H1 (cell line): Measurements from ENCODE around the gene ARHGEF2. TPM values are rescaled to one million over a fixed set of nuclear protein-coding genes. Genes with fewer than 3 reads are reported as not detected.

Source experiments
- CTCF ChIA-PET: fragments of 300-600 bp; sonication (Branson Sonifier 250); formaldehyde crosslinking; loops from one replicate; lab custom pipeline; 2021; ENCODE audit not compliant: partially characterized antibody; lab: Charles Lee
- POLR2A ChIA-PET: fragments of 300-600 bp; sonication (Branson Sonifier 250); formaldehyde crosslinking; loops from one replicate; lab custom pipeline; 2021; ENCODE audit warnings: inconsistent platforms; ENCODE audit not compliant: partially characterized antibody; lab: Charles Lee
- DNase-seq, 2 experiments: peaks; one replicate each; pipeline versions ENCODE4 v3.0.0 to v3.0.0-alpha.2; 2010 to 2022; ENCODE audit warnings: low spot score in 2 of 2, low read depth in 1 of 2, mixed read lengths in 1 of 2
- FAIRE-seq: peaks from 2 replicates; lab custom pipeline; 2011; peaks lifted over from hg19 to GRCh38; lab: Jason Lieb, UNC
- H2AFZ ChIP-seq: 2 replicates; pipeline ENCODE4 v1.8.1; 2012; ENCODE audit warnings: low read length, inconsistent platforms
- H2AK5ac ChIP-seq: 2 replicates; pipeline ENCODE4 v1.6.1; 2013; ENCODE audit warnings: low read depth, low read length
- H2BK120ac ChIP-seq: replicated peaks from 2 replicates; pipeline ENCODE3; 2013; ENCODE audit warnings: low read depth, low read length, inconsistent platforms
- H2BK12ac ChIP-seq: 2 replicates; pipeline ENCODE4 v1.6.1; 2013; ENCODE audit warnings: low read depth, low read length
- H2BK15ac ChIP-seq: 2 replicates; pipeline ENCODE4 v1.6.1; 2013; ENCODE audit warnings: low read length
- H2BK20ac ChIP-seq: 2 replicates; pipeline ENCODE4 v1.6.1; 2013; ENCODE audit warnings: low read length
- H2BK5ac ChIP-seq: 2 replicates; pipeline ENCODE4 v1.6.1; 2013; ENCODE audit warnings: low read depth, low read length
- H3K14ac ChIP-seq: 2 replicates; pipeline ENCODE4 v1.6.1; 2013; ENCODE audit warnings: inconsistent platforms; ENCODE audit not compliant: insufficient read length
- H3K18ac ChIP-seq: 2 replicates; pipeline ENCODE4 v1.6.1; 2013; ENCODE audit warnings: low read length; ENCODE audit errors: extremely low read depth
- H3K23ac ChIP-seq: 2 replicates; pipeline ENCODE4 v1.6.1; 2013; ENCODE audit warnings: inconsistent platforms; ENCODE audit not compliant: insufficient read length
- H3K23me2 ChIP-seq: 2 replicates; pipeline ENCODE4 v1.6.1; 2013; ENCODE audit warnings: low read depth, low read length
- H3K27ac ChIP-seq: 2 replicates; pipeline ENCODE4 v1.6.1; 2011; ENCODE audit warnings: low read depth, low read length, inconsistent platforms
- H3K27me3 ChIP-seq, 4 experiments: replicated peaks in 1 of 4; 1 replicate in 1 of 4; 2 replicates in 3 of 4; pipeline versions ENCODE4 v1.6.1 to v1.8.1; 2011 to 2013; ENCODE audit warnings: low read length in 3 of 4, mild to moderate bottlenecking in 3 of 4, inconsistent platforms in 2 of 4, mixed read lengths in 2 of 4, moderate library complexity in 1 of 4; ENCODE audit not compliant: control insufficient read depth in 3 of 4, insufficient read depth in 3 of 4; ENCODE audit errors: extremely low read depth in 1 of 4
- H3K36me3 ChIP-seq, 4 experiments: 2 replicates each; pipeline versions ENCODE4 v1.6.1 to v1.8.1; 2011 to 2013; ENCODE audit warnings: mild to moderate bottlenecking in 4 of 4, low read length in 3 of 4, moderate library complexity in 2 of 4, control low read depth in 1 of 4, inconsistent platforms in 1 of 4; ENCODE audit not compliant: insufficient read depth in 4 of 4, control insufficient read depth in 2 of 4
- H3K4ac ChIP-seq: replicated peaks from 2 replicates; pipeline ENCODE3; 2013; ENCODE audit warnings: low read length, low read depth, mixed read lengths, inconsistent platforms; ENCODE audit not compliant: insufficient read length
- H3K4me1 ChIP-seq, 4 experiments: replicated peaks in 1 of 4; 1 replicate in 1 of 4; 2 replicates in 3 of 4; pipeline versions ENCODE4 v1.6.1 to v1.8.1; 2011 to 2013; ENCODE audit warnings: low read length in 3 of 4, inconsistent platforms in 2 of 4, mixed read lengths in 1 of 4; ENCODE audit not compliant: insufficient read depth in 4 of 4, control insufficient read depth in 3 of 4
- H3K4me2 ChIP-seq, 2 experiments: 2 replicates each; pipeline versions ENCODE4 v1.6.1 to v1.8.1; 2011 to 2013; ENCODE audit warnings: low read depth in 2 of 2, low read length in 2 of 2, control low read depth in 1 of 2, inconsistent platforms in 1 of 2, mild to moderate bottlenecking in 1 of 2; ENCODE audit not compliant: insufficient read depth in 1 of 2
- H3K4me3 ChIP-seq, 4 experiments: fragments of 200-600, 300-600 bp in 1 of 4; sonication (generic), shearing (Covaris generic), sonication (Bioruptor Twin) in 1 of 4; 2 replicates each; pipeline versions ENCODE4 v1.5.1 to v1.8.1; 2011 to 2016; ENCODE audit warnings: low read length in 4 of 4, low read depth in 3 of 4, control low read depth in 2 of 4, inconsistent platforms in 2 of 4, mild to moderate bottlenecking in 2 of 4, mixed read lengths in 1 of 4, moderate library complexity in 1 of 4; ENCODE audit not compliant: insufficient read depth in 2 of 4; ENCODE audit errors: extremely low read depth in 1 of 4
- H3K56ac ChIP-seq: replicated peaks from 2 replicates; pipeline ENCODE3; 2013; ENCODE audit warnings: low read depth, mild to moderate bottlenecking, mixed read lengths, low read length, inconsistent platforms; ENCODE audit not compliant: insufficient read length
- H3K79me1 ChIP-seq: 2 replicates; pipeline ENCODE4 v1.6.1; 2013; ENCODE audit warnings: low read depth, low read length, control low read depth
- H3K79me2 ChIP-seq, 2 experiments: 2 replicates each; pipeline versions ENCODE4 v1.6.1 to v1.8.1; 2012 to 2013; ENCODE audit warnings: low read length in 2 of 2, mild to moderate bottlenecking in 2 of 2, inconsistent platforms in 1 of 2; ENCODE audit not compliant: insufficient read depth in 2 of 2, control insufficient read depth in 1 of 2
- H3K9ac ChIP-seq, 4 experiments: replicated peaks in 1 of 4; 1 replicate in 1 of 4; 2 replicates in 3 of 4; pipeline versions ENCODE4 v1.6.1 to v1.8.1; 2011 to 2013; ENCODE audit warnings: low read depth in 3 of 4, low read length in 3 of 4, control low read depth in 2 of 4, mild to moderate bottlenecking in 2 of 4, moderate library complexity in 2 of 4, inconsistent platforms in 1 of 4; ENCODE audit errors: extremely low read depth in 1 of 4
- H3K9me3 ChIP-seq, 2 experiments: 2 replicates each; pipeline versions ENCODE4 v1.6.1 to v1.8.1; 2012 to 2013; ENCODE audit warnings: mild to moderate bottlenecking in 2 of 2, moderate library complexity in 2 of 2, control low read depth in 1 of 2, inconsistent platforms in 1 of 2, low read depth in 1 of 2, low read length in 1 of 2, mixed read lengths in 1 of 2; ENCODE audit not compliant: insufficient read depth in 2 of 2
- H4K20me1 ChIP-seq, 2 experiments: replicated peaks in 1 of 2; 2 replicates each; pipeline versions ENCODE3 to v1.8.1; 2011 to 2013; ENCODE audit warnings: inconsistent platforms in 2 of 2, low read length in 2 of 2, mild to moderate bottlenecking in 1 of 2; ENCODE audit not compliant: insufficient read depth in 2 of 2, control insufficient read depth in 1 of 2
- H4K5ac ChIP-seq: 2 replicates; pipeline ENCODE4 v1.6.1; 2013; ENCODE audit warnings: low read length, low read depth, mixed read lengths, inconsistent platforms; ENCODE audit not compliant: insufficient read length
- H4K8ac ChIP-seq: 2 replicates; pipeline ENCODE4 v1.8.0; 2013; ENCODE audit warnings: mild to moderate bottlenecking, moderate library complexity, low read length, inconsistent platforms; ENCODE audit not compliant: insufficient read depth; ENCODE audit errors: extremely low read depth
- H4K91ac ChIP-seq: replicated peaks from 2 replicates; pipeline ENCODE3; 2013; ENCODE audit warnings: low read length, mixed read lengths, inconsistent platforms; ENCODE audit not compliant: insufficient read length
- ASH2L ChIP-seq: fragments of 200-600, 300-600 bp; sonication (generic); IDR thresholded peaks from one replicate; pipeline ENCODE4 v1.7.1; 2017; ENCODE audit warnings: low read length
- EGR1 ChIP-seq: IDR thresholded peaks from 2 replicates; pipeline ENCODE4 v1.6.1; 2011; ENCODE audit warnings: low read depth, low read length, borderline replicate concordance
- HDAC6 ChIP-seq: IDR thresholded peaks from one replicate; pipeline ENCODE4 v1.7.1; 2012; ENCODE audit warnings: low read depth, mild to moderate bottlenecking, inconsistent platforms, low read length, moderate library complexity
- JUND ChIP-seq: IDR thresholded peaks from 2 replicates; pipeline ENCODE4 v1.6.1; 2011; ENCODE audit warnings: mild to moderate bottlenecking, improper control_type of control experiment, low read length
- KDM4A ChIP-seq: IDR thresholded peaks from one replicate; pipeline ENCODE4 v1.7.1; 2012; ENCODE audit warnings: low read depth, mild to moderate bottlenecking, moderate library complexity, low read length, inconsistent platforms; ENCODE audit not compliant: severe bottlenecking
- KDM5A ChIP-seq: fragments of 200-600 bp; IDR thresholded peaks from 2 replicates; pipeline ENCODE4 v1.7.1; 2012; ENCODE audit warnings: mild to moderate bottlenecking, low read length, inconsistent platforms, mixed read lengths
- NRF1 ChIP-seq: IDR thresholded peaks from 2 replicates; pipeline ENCODE4 v1.6.1; 2011; ENCODE audit warnings: mild to moderate bottlenecking, low read depth, low read length, improper control_type of control experiment
- POLR2AphosphoS5 ChIP-seq: IDR thresholded peaks from 2 replicates; pipeline ENCODE4 v1.6.1; 2011; ENCODE audit warnings: low read depth, low read length
- RBBP5 ChIP-seq: IDR thresholded peaks from 2 replicates; pipeline ENCODE4 v1.7.1; 2012; ENCODE audit warnings: low read depth, mild to moderate bottlenecking, inconsistent platforms, low read length, moderate library complexity, borderline replicate concordance
- RFX5 ChIP-seq: IDR thresholded peaks from 2 replicates; pipeline ENCODE4 v1.6.1; 2011; ENCODE audit warnings: low read depth, low read length, improper control_type of control experiment, borderline replicate concordance
- SP1 ChIP-seq: IDR thresholded peaks from 2 replicates; pipeline ENCODE4 v1.6.1; 2011; ENCODE audit warnings: low read depth, low read length
- TAF1 ChIP-seq: IDR thresholded peaks from 2 replicates; pipeline ENCODE4 v1.6.1; 2011; ENCODE audit warnings: mild to moderate bottlenecking, low read depth, low read length
- TAF7 ChIP-seq: optimal IDR thresholded peaks from 2 replicates; pipeline ENCODE3; 2011; ENCODE audit warnings: low read depth, mild to moderate bottlenecking, inconsistent platforms, low read length, moderate library complexity, borderline replicate concordance
- TCF12 ChIP-seq: IDR thresholded peaks from 2 replicates; pipeline ENCODE4 v1.6.1; 2011; ENCODE audit warnings: low read depth, mild to moderate bottlenecking, low read length
- WGBS, 2 experiments: shearing (Covaris generic) in 1 of 2; methylation state at CpG; one replicate each; pipeline versions ENCODE4 v1.1.6 to v1.1.7; 2013 to 2015; ENCODE audit warnings: low lambda C conversion rate in 2 of 2, mixed read lengths in 2 of 2, inconsistent platforms in 1 of 2, low coverage in 1 of 2, missing lambda C conversion rate in 1 of 2; ENCODE audit not compliant: insufficient replicate concordance in 2 of 2, insufficient coverage in 1 of 2, insufficient read length in 1 of 2; ENCODE audit errors: extremely low coverage in 1 of 2, missing lambda C conversion rate in 1 of 2; 5-methylcytosine and 5-hydroxymethylcytosine counted together
- polyA plus RNA-seq, 7 experiments: library from polyadenylated mRNA; depleted of rRNA in 3 of 7; stranded (reverse) in 5 of 7; unstranded in 2 of 7; fragments of >200 nt in 5 of 7; fragments of 200-250 nt in 2 of 7; gene quantifications; 1 replicate in 5 of 7; 2 replicates in 1 of 7; 4 replicates in 1 of 7; pipeline versions ENCODE4 v1.2.1 to v1.2.3, GENCODE V29; 2011 to 2013; ENCODE audit warnings: missing spikeins in 2 of 7, mixed read lengths in 2 of 7
- total RNA-seq: library from RNA; stranded (reverse); fragmentation: NEBNext Ultra II Directional; extraction: Animal tissue kit (Norgen Biotek cat#: 25700); gene quantifications from 2 replicates; pipeline ENCODE4 v1.2.1, GENCODE V29; 2021
- TF ChIP-seq, protein P1 (sequence below): IDR thresholded peaks from 2 replicates; pipeline ENCODE4 v1.6.1; 2012; ENCODE audit warnings: inconsistent platforms

ARHGEF2 gene
- total and polyA plus RNA-seq, 2 of the 8 experiments (the other 6 are each of a cell fraction or from before 2014, with no cell fraction given) = 42.7 to 80.5 TPM

DNA sequence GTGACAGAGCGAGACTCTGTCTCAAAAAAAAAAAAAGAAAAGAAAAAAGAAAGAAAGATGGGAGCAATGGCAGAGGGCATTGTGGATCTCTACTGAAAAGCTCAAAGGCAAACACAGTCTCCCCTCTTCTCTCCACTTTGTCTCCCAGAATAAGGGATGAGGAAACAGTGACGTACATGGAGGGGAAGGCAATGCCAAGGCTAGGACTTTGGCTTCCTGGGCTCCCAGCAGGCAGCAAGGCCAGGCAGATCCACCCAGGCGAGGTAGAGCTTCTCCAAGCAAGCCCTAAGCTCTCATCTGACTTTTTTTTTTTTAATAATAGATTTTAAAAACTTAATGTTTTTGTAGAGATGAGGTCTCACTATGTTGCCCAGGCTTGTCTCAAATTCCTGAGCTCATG, 4.6 kb downstream of the ARHGEF2 start:
- H3K23me2 ChIP-seq = peaks cover 18% of the 10 kb centered on the region
- H3K23ac ChIP-seq = no peak overlapping the region
- peaks cover 15 to 40% (median 27%) of the 10 kb centered on the region in 4 experiments for H3K4me1 ChIP-seq
- no peak overlapping the region for H2BK20ac ChIP-seq
- peaks cover 0 to 8% (median 4%) of the 10 kb centered on the region in 4 experiments; a peak in 4 of 8 replicates for H3K36me3 ChIP-seq
- no peak overlapping the region for H3K9ac ChIP-seq
- FAIRE-seq = no peak
- H3K79me2 ChIP-seq = peaks cover 42 to 89% of the 10 kb centered on the region in 2 experiments
- CTCF ChIA-PET = interaction anchor here (0.6 to 9.6 kb wide), 14 partner anchors 6 to 412 kb away, joined by 3 to 126 read pairs (median 5); no protein-coding TSS in a partner anchor
- no peak overlapping the region for H2BK5ac ChIP-seq
- H3K27me3 ChIP-seq = no peaks in the 10 kb centered on the region
- DNase-seq = no peak
- WGBS, 2 experiments = 82% methylated on average over 2 of the region's 3 CpGs; no CpG with 5 or more reads in 1 of the 2 experiments
- H2BK12ac ChIP-seq = no peak overlapping the region
- no peak overlapping the region for H2AK5ac ChIP-seq
- H2BK120ac ChIP-seq = no peak overlapping the region
- H2BK15ac ChIP-seq = no peak overlapping the region
- H4K20me1 ChIP-seq = peaks cover 26 to 33% of the 10 kb centered on the region in 2 experiments
- no peak for TF ChIP-seq SP1
- TF ChIP-seq NRF1 = no peak
- TF ChIP-seq TAF7 = no peak
- no peak for TF ChIP-seq TAF1
- no peak for TF ChIP-seq KDM5A
- no peak for TF ChIP-seq EGR1
- no peak for TF ChIP-seq ASH2L
- TF ChIP-seq POLR2AphosphoS5 = no peak
- TF ChIP-seq RFX5 = no peak
- no peak for TF ChIP-seq TCF12
- TF ChIP-seq RBBP5 = no peak
- TF ChIP-seq HDAC6 = no peak
- TF ChIP-seq KDM4A = no peak
- no peak for TF ChIP-seq JUND
- TF ChIP-seq, protein P1, sequence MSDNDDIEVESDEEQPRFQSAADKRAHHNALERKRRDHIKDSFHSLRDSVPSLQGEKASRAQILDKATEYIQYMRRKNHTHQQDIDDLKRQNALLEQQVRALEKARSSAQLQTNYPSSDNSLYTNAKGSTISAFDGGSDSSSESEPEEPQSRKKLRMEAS = no peak
- peaks cover 40% of the 10 kb centered on the region for H3K79me1 ChIP-seq
- H3K4me3 ChIP-seq = no peak overlapping the region
- no peak overlapping the region for H3K27ac ChIP-seq
- H3K9me3 ChIP-seq = no peaks in the 10 kb centered on the region
- H4K91ac ChIP-seq = no peak overlapping the region
- no peak overlapping the region for H4K5ac ChIP-seq
- H3K56ac ChIP-seq = no peak overlapping the region
- H3K14ac ChIP-seq = no peak overlapping the region
- POLR2A ChIA-PET = interaction anchor here (1.2 to 16.7 kb wide), 7 partner anchors 10 to 61 kb away, joined by 3 to 282 read pairs (median 5); partner anchors contain the start of genes ARHGEF2, KHDC4 and RXFP4
- no peak overlapping the region for H3K18ac ChIP-seq
- no peak overlapping the region for H2AFZ ChIP-seq
- H3K4me2 ChIP-seq = no peak overlapping the region
- H4K8ac ChIP-seq = no peak overlapping the region
- no peak overlapping the region for H3K4ac ChIP-seq
